ENCODE results near the gene ANO10.

- no peak for TF ChIP-seq REST (IDR thresholded peaks at IDR 0.05; ENCODE audit: low read depth)
- no peak for TF ChIP-seq TAF1 (IDR thresholded peaks at IDR 0.05; ENCODE audit: low read depth)
- no peak for TF ChIP-seq EP300 (IDR thresholded peaks at IDR 0.05; ENCODE audit: borderline replicate concordance)
- no peak for TF ChIP-seq NFIC (IDR thresholded peaks at IDR 0.05)
- no peak for TF ChIP-seq YY1 (IDR thresholded peaks at IDR 0.05; ENCODE audit: low read depth)
- TF ChIP-seq CEBPB (IDR thresholded peaks at IDR 0.05) = no peak
- no peak for TF ChIP-seq MAX (IDR thresholded peaks at IDR 0.05)
- TF ChIP-seq FOXM1 (IDR thresholded peaks at IDR 0.05; ENCODE audit: borderline replicate concordance, low read depth) = no peak
- no peak for TF ChIP-seq ZBTB7A (IDR thresholded peaks at IDR 0.05; ENCODE audit: low read depth)
- no peak for TF ChIP-seq RAD21 (IDR thresholded peaks at IDR 0.05; ENCODE audit: low read depth)
- no peak for TF ChIP-seq TCF12 (IDR thresholded peaks at IDR 0.05; ENCODE audit: low read depth)
Observed at GRCh38 chr3:43549626-43550290, 72.1 kb downstream of the ANO10 start.
